CMK (cell line): Measurements from ENCODE around the gene DDOST.
"Not testable (repeated sequence)": the region's sequence is repeated elsewhere in the genome, so short reads cannot be mapped to it uniquely, and the experiment has no call there.

ENCODE experiments used
- DNase-seq: peaks from one replicate; pipeline ENCODE4 v3.0.0-alpha.2; 2010; ENCODE audit warnings: low read depth

Gene DDOST

DNA sequence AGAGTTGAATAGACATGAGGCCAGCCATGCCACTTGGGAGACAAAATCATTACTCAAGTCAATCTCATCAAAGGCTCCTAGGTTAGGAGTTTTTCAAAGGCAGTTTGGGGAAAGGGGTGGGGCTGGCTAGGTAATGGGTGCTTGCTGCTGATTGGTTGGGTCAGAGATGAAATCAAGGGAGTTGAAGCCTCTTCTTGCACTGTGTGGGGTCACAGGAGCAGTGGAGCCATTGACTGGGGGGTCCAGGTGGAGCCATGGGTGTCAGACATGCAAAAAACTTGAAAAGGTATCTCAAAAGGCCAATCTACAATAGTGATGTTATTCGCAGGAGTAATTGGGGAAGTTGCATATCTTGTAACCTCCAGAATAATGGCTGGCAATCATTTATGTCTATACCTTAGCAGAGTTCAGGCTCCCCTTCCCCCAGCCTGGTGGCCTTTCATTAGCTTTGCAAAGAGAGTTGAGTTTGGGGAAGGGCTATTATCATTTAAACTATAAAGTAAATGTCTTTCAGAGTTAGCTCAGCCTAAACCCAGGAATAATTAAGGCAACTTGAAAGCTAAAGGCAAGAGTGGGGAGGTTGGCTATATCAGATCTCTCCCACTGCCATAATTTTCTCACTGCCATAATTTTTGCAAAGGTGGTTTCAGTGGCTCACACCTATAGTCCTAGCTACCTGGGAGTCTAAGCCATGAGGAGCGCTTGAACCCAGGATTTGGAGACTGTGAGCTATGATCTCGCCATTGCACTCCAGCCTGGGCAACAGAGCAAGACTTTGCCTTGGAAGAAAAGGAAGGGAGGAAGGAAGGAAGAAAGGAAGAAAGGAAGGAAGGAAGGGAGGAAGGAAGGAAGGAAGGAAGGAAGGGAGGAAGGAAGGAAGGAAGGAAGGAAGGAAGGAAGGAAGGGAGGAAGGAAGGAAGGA, 35.7 kb downstream of the DDOST start:
- no peak for DNase-seq

- no peak for DNase-seq
These were observed 36.5 kb downstream of the DDOST start for GRCh38 chr1:20624709-20625108.

DNA sequence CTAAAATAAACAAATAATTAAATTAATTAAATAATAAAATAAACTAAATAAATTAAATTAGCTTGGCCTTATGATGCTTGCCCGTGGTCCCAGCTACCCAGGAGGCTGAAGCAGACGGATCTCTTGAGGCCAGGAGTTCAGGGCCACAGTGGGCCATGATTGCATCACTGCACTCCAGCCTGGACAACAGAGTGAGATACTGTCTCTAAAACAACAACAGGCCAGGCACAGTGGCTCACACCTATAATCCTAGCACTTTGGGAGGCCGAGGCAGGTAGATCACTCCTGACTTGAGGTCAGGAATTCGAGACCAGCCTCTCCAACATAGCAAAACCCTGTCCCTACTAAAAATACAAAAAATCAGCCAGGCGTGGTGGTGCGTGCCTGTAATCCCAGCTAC, 40.2 kb downstream of the DDOST start:
- no peak for DNase-seq

- no peak for DNase-seq
These were observed 41.2 kb downstream of the DDOST start for GRCh38 chr1:20619999-20620398.

DNA sequence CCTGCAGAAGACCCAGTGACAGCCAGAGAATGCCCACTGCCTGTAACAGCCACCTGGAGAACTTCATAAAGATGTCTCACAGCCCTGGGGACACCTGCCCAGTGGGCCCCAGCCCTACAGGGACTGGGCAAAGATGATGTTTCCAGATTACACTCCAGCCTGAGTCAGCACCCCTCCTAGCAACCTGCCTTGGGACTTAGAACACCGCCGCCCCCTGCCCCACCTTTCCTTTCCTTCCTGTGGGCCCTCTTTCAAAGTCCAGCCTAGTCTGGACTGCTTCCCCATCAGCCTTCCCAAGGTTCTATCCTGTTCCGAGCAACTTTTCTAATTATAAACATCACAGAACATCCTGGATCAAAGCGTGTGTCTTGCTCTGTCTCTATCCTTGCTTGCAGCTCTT, 42.6 kb downstream of the DDOST start:
- no peak for DNase-seq

- no peak for DNase-seq
These were observed 44.2 kb downstream of the DDOST start for GRCh38 chr1:20616847-20617487.

- no peak for DNase-seq
These were observed 45.0 kb downstream of the DDOST start for GRCh38 chr1:20615946-20616846.

DNA sequence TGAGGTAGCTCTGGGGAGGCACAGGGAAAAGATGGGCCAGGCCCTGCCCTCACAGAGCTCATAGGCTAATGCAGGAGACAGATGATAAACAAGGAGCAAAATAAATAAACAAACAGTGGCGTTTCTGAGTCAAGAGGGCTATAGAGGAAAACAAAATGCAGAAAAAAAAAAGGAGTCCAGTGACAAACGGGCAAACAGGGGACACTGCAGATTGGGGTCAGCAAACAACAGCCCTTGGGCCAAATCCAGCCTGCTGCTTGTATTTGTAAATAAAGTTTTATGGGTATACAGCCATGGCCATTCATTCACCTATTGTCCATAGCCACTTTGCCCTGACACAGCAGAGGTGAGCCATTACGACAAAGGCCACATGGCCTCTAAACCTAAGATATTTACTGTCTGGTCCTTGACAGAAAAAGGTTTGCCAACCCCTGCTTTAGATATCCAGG, 47.0 kb downstream of the DDOST start:
- DNase-seq = no peak

DNA sequence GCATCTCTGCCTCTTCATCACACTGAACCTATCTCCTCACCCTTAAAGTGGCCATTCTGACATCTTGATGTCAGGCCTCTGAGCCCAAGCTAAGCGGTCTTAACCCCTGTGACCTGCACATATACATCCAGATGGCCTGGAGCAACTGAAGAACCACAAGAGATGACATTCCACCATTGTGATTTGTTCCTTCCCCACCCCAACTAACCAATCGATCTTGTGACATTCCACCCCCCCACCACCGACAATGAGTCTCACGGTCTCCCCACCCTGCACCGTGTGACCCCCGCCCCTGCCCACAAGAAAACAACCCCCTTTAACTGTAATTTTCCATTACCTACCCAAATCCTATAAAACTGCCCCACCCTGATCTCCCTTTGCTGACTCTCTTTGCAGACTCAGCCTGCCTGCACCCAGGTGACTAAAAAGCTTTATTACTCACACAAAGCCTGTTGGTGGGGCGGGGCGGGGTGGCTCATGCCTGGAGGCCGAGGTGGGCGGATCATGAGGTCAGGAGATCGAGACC, 48.9 kb downstream of the DDOST start:
- no peak for DNase-seq

DNA sequence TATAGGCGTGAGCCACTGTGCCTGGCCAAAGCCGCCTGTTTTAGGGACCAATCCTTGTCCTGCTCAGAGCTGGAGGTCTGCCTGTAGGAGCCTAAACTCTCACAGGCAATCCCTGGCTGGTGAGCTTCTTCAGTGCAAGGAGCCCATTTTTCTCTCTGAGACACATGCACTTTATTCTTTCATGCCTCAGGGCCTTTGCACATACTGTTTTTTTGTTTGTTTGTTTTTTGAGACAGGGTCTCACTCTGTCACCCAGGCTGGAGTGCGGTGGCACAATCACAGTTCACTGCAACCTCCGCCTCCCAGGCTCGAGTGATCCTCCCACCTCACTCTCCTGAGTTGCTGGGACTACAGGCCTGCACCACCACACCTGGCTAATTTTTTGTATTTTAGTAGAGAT, 49.5 kb downstream of the DDOST start:
- DNase-seq = no peak

- DNase-seq = no peak
These were observed 50.2 kb downstream of the DDOST start for GRCh38 chr1:20610970-20611369.

DNA sequence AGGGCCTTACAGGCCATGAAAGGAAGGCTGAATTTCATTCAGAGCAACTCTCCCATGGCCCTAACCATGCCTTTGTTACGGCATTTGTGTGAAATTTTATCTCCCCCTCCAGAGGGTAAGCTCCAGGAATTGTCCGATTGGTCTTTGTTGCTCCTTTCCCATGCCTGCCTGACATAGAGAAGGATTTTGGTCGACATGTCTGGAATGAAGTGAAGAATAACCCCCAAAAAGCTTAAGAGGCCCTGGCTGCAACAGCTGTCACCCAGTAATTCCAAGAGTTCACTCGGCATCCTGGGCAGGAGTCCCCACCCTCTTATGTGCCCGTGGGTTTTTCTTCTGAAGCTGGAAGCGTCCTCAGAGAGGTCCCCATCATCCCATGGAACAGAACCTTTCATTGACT, 51.6 kb downstream of the DDOST start:
- no peak for DNase-seq

GRCh38 chr1:20606801-20607570, 54.2 kb downstream of the DDOST start:
- not testable (repeated sequence) for DNase-seq

DNA sequence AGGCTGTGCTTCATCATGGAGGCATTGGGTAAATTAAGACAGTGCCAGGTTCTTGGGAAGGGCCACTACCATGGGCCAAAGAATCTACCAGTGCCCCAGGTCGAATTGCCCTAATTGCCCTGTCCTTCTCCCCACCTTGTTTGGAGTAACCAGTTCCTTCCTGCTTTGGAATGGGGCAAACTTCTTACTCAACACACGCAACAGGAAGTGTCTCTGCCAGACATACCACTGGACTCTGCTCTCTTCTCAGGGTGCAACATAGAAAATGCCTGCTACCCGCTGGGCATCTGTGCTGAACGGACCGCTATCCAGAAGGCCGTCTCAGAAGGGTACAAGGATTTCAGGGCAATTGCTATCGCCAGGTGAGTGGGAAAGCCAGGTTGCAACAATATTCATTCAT, 56.5 kb downstream of the DDOST start:
- no peak for DNase-seq

DNA sequence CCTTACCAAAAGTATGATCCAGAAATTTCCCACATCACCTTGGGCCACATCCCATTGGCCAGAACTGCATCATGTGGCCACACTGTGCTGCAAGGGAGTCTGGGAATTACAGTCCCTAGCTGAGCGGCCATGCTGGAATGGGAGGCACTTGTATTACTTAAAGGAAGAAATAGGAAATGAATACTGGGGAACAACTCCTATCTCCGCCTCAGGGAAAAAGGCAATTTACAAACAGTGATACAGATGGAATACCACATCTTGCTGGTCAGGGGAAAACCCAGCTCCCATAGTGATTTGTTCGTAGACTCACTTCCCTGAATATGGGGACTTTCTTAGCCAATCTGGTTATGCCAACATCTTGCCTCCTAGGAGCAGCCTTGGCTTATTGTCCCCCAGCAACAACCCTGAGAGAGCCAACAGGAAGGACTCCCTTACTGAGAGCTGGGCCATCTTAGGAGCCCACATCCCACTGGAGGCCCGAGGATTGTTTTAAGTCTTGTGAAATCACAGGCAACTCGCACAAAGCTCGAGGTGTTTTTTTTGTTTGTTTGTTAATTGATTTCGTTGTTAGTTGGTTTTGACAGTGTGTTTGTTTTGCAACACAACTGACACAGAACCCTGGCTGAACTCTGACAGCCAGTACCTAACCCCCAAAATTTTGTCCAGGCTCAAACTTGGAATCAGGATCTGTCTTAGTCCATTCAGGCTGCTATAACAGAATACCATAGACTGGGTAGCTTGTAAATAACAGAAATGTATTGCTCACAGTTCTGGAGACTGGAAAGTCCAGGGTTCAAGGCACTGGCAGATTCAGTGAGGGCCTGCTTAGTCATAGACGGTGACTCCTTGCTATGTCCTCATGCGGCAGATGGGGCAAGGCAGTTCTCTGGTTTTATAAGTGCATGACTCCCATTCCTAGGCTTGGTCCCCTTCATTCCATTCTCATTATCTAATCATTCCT, 57.4 kb downstream of the DDOST start:
- DNase-seq = no peak

DNA sequence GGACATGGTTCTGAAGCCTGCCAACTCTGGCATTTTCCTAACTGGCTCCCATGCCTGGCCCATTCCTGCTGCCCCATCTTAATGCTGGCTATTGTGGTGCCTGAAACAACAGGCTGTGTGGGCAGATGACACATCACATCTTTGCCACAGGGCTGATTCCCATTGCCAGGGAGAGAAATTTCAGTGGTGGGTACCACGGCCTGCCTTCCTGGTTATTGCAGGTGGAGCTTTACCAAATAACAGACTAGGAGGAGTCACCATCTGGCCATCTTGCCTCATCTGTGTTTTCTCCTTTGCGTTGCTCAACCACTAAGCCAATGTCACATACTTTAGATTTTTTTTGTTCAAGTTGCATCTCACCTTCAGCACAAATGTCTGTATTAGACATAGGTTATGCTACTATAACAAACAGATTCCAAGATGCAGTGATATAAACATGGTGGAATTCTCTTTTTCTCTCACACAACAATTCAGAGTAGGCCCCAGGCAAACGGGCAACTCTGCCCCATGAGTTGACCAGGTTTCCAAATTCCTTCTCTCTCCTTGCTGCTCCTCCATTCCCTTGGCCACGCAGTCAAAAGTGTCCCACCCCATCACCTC, 58.2 kb downstream of the DDOST start:
- no peak for DNase-seq
